ENCODE measurements around the gene GRIN2A.

The GRIN2A gene

GRCh38 chr16:10225653-10226052 is 43.4 kb upstream of the GRIN2A start:
- no peak for TF ChIP-seq CTCF (IDR thresholded peaks at IDR 0.05; ENCODE audit: low read depth, low read length, missing control alignments)
- Histone ChIP-seq H3K27me3 (replicated peaks) (no peaks in the 10 kb centered on the region), H3K4me3 (ENCODE audit: low read depth, low read length) (no peak overlapping the region), H3K36me3 (replicated peaks) (no peaks in the 10 kb centered on the region), H3K27ac (no peak overlapping the region)
- DNase-seq = no peak
- in situ Hi-C loops (cut with HindIII; ENCODE audit: low pct_ligation_motif_present, low sequenced_read_pairs) = no loop called here

- in situ Hi-C loops (cut with HindIII; ENCODE audit: low pct_ligation_motif_present, low sequenced_read_pairs) = no loop called here
These were observed 42.6 kb upstream of the GRIN2A start for GRCh38 chr16:10224850-10225249.

GRCh38 chr16:10220942-10221341 is 38.7 kb upstream of the GRIN2A start:
- TF ChIP-seq CTCF (IDR thresholded peaks at IDR 0.05; ENCODE audit: low read depth, low read length, missing control alignments) = no peak
- in situ Hi-C loops (cut with HindIII; ENCODE audit: low pct_ligation_motif_present, low sequenced_read_pairs) = no loop called here
- Histone ChIP-seq H3K4me3 (ENCODE audit: low read depth, low read length) (no peak overlapping the region), H3K27ac (no peak overlapping the region), H3K36me3 (replicated peaks) (no peaks in the 10 kb centered on the region), H3K27me3 (replicated peaks) (no peaks in the 10 kb centered on the region)
- DNase-seq = no peak

More at GRCh38 chr16:10224850-10225249, 42.6 kb upstream of the GRIN2A start:
- Histone ChIP-seq H3K4me3 (ENCODE audit: low read depth, low read length) (no peak overlapping the region), H3K27me3 (replicated peaks) (no peaks in the 10 kb centered on the region), H3K27ac (no peak overlapping the region), H3K36me3 (replicated peaks) (no peaks in the 10 kb centered on the region)
- DNase-seq = no peak
- no peak for TF ChIP-seq CTCF (IDR thresholded peaks at IDR 0.05; ENCODE audit: low read depth, low read length, missing control alignments)

GRCh38 chr16:10219742-10220141 is 37.5 kb upstream of the GRIN2A start:
- TF ChIP-seq CTCF (IDR thresholded peaks at IDR 0.05; ENCODE audit: low read depth, low read length, missing control alignments) = no peak
- H3K27ac ChIP-seq = no peak overlapping the region
- no peaks in the 10 kb centered on the region for H3K36me3 ChIP-seq (replicated peaks)
- H3K4me3 ChIP-seq (ENCODE audit: low read depth, low read length) = no peak overlapping the region
- no peak for DNase-seq
- no peaks in the 10 kb centered on the region for H3K27me3 ChIP-seq (replicated peaks)
- in situ Hi-C loops (cut with HindIII; ENCODE audit: low pct_ligation_motif_present, low sequenced_read_pairs) = no loop called here

GRCh38 chr16:10218490-10219206 is 36.4 kb upstream of the GRIN2A start:
- no peak overlapping the region for H3K4me3 ChIP-seq (ENCODE audit: low read depth, low read length)
- no peak for DNase-seq
- in situ Hi-C loops (cut with HindIII; ENCODE audit: low pct_ligation_motif_present, low sequenced_read_pairs) = no loop called here
- no peaks in the 10 kb centered on the region for H3K36me3 ChIP-seq (replicated peaks)
- no peaks in the 10 kb centered on the region for H3K27me3 ChIP-seq (replicated peaks)
- TF ChIP-seq CTCF (IDR thresholded peaks at IDR 0.05; ENCODE audit: low read depth, low read length, missing control alignments) = no peak
- no peak overlapping the region for H3K27ac ChIP-seq

DNA sequence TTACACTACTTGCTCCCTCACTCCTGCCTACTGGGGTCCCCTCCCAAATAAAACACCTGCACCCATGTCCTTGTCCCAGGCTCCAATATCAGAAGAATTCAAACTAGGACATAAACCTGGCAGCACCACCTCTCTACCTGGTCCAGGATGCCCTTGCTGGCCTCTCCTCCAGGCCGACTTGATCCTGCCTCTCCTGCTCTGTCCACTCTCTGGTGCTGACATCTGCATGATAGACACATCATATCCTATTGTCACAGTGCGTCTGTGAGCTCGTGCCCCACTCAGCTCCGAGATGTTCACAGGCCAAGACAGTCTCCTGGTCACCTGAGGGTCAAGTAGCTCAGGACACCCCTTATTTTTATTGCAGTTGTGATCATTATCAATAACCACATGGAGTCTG is 31.5 kb upstream of the GRIN2A start:
- no peak overlapping the region for H3K4me3 ChIP-seq (ENCODE audit: low read depth, low read length)
- no peak for DNase-seq
- H3K36me3 ChIP-seq (replicated peaks) = no peaks in the 10 kb centered on the region
- H3K27me3 ChIP-seq (replicated peaks) = no peaks in the 10 kb centered on the region
- in situ Hi-C loops (cut with HindIII; ENCODE audit: low pct_ligation_motif_present, low sequenced_read_pairs) = no loop called here
- TF ChIP-seq CTCF (IDR thresholded peaks at IDR 0.05; ENCODE audit: low read depth, low read length, missing control alignments) = no peak
- no peak overlapping the region for H3K27ac ChIP-seq
